ENCODE results near the gene STX5.
"Not testable (repeated sequence)": the region's sequence is repeated elsewhere in the genome, so short reads cannot be mapped to it uniquely, and the experiment has no call there.

STX5 gene

GRCh38 chr11:62854013-62854824, 22.4 kb upstream of the STX5 start:
- DNase-seq (ENCODE audit: low spot score) = no peak

GRCh38 chr11:62853279-62853965, 21.6 kb upstream of the STX5 start:
- DNase-seq (ENCODE audit: low spot score) = no peak

GRCh38 chr11:62852523-62853188, 20.8 kb upstream of the STX5 start:
- no peak for DNase-seq (ENCODE audit: low spot score)

- DNase-seq (ENCODE audit: low spot score) = no peak
These were observed 20.1 kb upstream of the STX5 start for GRCh38 chr11:62851807-62852522.

- DNase-seq (ENCODE audit: low spot score) = no peak
These were observed 19.3 kb upstream of the STX5 start for GRCh38 chr11:62850911-62851806.

GRCh38 chr11:62847767-62848314, 16.0 kb upstream of the STX5 start:
- DNase-seq (ENCODE audit: low spot score) = no peak

- DNase-seq (ENCODE audit: low spot score) = no peak
These were observed 14.3 kb upstream of the STX5 start for GRCh38 chr11:62846177-62846576.

- DNase-seq (ENCODE audit: low spot score) = no peak
These were observed 12.3 kb upstream of the STX5 start for GRCh38 chr11:62844154-62844553.

- no peak for DNase-seq (ENCODE audit: low spot score)
These were observed 11.6 kb upstream of the STX5 start for GRCh38 chr11:62843466-62843865.

GRCh38 chr11:62842891-62843290, 11.0 kb upstream of the STX5 start:
- not testable (repeated sequence) for DNase-seq (ENCODE audit: low spot score)

- no peak for DNase-seq (ENCODE audit: low spot score)
These were observed 10.4 kb upstream of the STX5 start for GRCh38 chr11:62842171-62842741.

- peak; percentile 91 for DNase-seq (ENCODE audit: low spot score)
These were observed 9.7 kb upstream of the STX5 start for GRCh38 chr11:62841361-62842170.

- DNase-seq (ENCODE audit: low spot score) = not testable (repeated sequence)
These were observed 9.0 kb upstream of the STX5 start for GRCh38 chr11:62840721-62841360.

GRCh38 chr11:62839050-62839945, 7.4 kb upstream of the STX5 start, which contains the start of gene WDR74:
Gene WDR74, minus strand, starts transcription at chr11:62839590. Its CDS starts 20 bp downstream, at chr11:62839570.
- peak; percentile 92 for DNase-seq (ENCODE audit: low spot score)

- no peak for DNase-seq (ENCODE audit: low spot score)
These were observed 3.5 kb upstream of the STX5 start for GRCh38 chr11:62835336-62835735.

- peak; percentile 6 for DNase-seq (ENCODE audit: low spot score)
These were observed 734 bp upstream of the STX5 start, which contains the start of gene TEX54 for GRCh38 chr11:62832336-62833234. Gene TEX54, minus strand, starts transcription at chr11:62832841.

All from hematopoietic multipotent progenitor cell treated with erythropoietin and hydrocortisone succinate and interleukin-3 and kit ligand, for 17 days (in vitro differentiated cells).